GM15510 (cell line): ENCODE results near the gene RPGR.

ENCODE experiments used
- POLR2A ChIP-seq: IDR thresholded peaks from 3 replicates; pipeline ENCODE4 v1.6.1; 2011; ENCODE audit warnings: borderline replicate concordance; ENCODE audit not compliant: insufficient read length; ENCODE audit errors: extremely low read depth

Gene RPGR

GRCh38 chrX:38346150-38346549 lies 18.8 kb upstream of the RPGR start:
- TF ChIP-seq POLR2A, result no peak

- TF ChIP-seq POLR2A, result no peak
Measured at GRCh38 chrX:38342853-38343778, 15.8 kb upstream of the RPGR start.

GRCh38 chrX:38341442-38341841 lies 14.1 kb upstream of the RPGR start:
- no peak for TF ChIP-seq POLR2A

GRCh38 chrX:38336538-38337240 lies 9.4 kb upstream of the RPGR start:
- no peak for TF ChIP-seq POLR2A

- TF ChIP-seq POLR2A, result no peak
Measured at GRCh38 chrX:38335382-38335781, 8.1 kb upstream of the RPGR start.

- no peak for TF ChIP-seq POLR2A
Measured at GRCh38 chrX:38332505-38332904, 5.2 kb upstream of the RPGR start.

- no peak for TF ChIP-seq POLR2A
Measured at GRCh38 chrX:38327775-38328081, 419 bp upstream of the RPGR start.

GRCh38 chrX:38326086-38326485 lies 1.2 kb downstream of the RPGR start:
- TF ChIP-seq POLR2A, result no peak

- no peak for TF ChIP-seq POLR2A
Measured at GRCh38 chrX:38320819-38321218, 6.5 kb downstream of the RPGR start.

GRCh38 chrX:38318606-38319005 lies 8.7 kb downstream of the RPGR start:
- no peak for TF ChIP-seq POLR2A

GRCh38 chrX:38318196-38318595 lies 9.1 kb downstream of the RPGR start:
- TF ChIP-seq POLR2A, result no peak

- TF ChIP-seq POLR2A, result no peak
Measured at GRCh38 chrX:38315186-38315585, 12.1 kb downstream of the RPGR start.

- TF ChIP-seq POLR2A, result no peak
Measured at GRCh38 chrX:38313190-38313589, 14.1 kb downstream of the RPGR start.

GRCh38 chrX:38312436-38312835 lies 14.9 kb downstream of the RPGR start:
- TF ChIP-seq POLR2A, result no peak

GRCh38 chrX:38311743-38312142 lies 15.6 kb downstream of the RPGR start:
- TF ChIP-seq POLR2A, result no peak

- no peak for TF ChIP-seq POLR2A
Measured at GRCh38 chrX:38305971-38306370, 21.3 kb downstream of the RPGR start.
